Activated T-helper 17 cell treated with anti-CD3 and anti-CD28 coated beads, Interleukin-2, amount 50 U/mL, for 72 hours (primary cell): ENCODE results near the gene BHLHE40. TPM values are rescaled to one million over a fixed set of nuclear protein-coding genes. Genes with fewer than 3 reads are reported as not detected.

Source experiments
- ATAC-seq: fragments of 150-1000 bp; cut with Tn5 transposase; replicated peaks from 2 replicates; pipeline ENCODE4 v1.10.0; 2021; ENCODE audit warnings: mild to moderate bottlenecking, moderate library complexity
- H3K27ac Mint-ChIP-seq: one replicate; pipeline ENCODE4 v1.8.0; 2022; ENCODE audit warnings: mixed read lengths
- H3K27me3 Mint-ChIP-seq: one replicate; pipeline ENCODE4 v1.8.0; 2022; ENCODE audit warnings: mixed read lengths
- H3K36me3 Mint-ChIP-seq: one replicate; pipeline ENCODE4 v1.8.0; 2022; ENCODE audit warnings: low read depth, mild to moderate bottlenecking, mixed read lengths
- H3K4me1 Mint-ChIP-seq: one replicate; pipeline ENCODE4 v1.8.0; 2022; ENCODE audit warnings: mixed read lengths
- H3K4me3 Mint-ChIP-seq: one replicate; pipeline ENCODE4 v1.8.0; 2022; ENCODE audit warnings: mild to moderate bottlenecking, mixed read lengths
- H3K9me3 Mint-ChIP-seq: one replicate; pipeline ENCODE4 v1.8.0; 2022; ENCODE audit warnings: mixed read lengths
- total RNA-seq, 2 donors: library from RNA; stranded (reverse); gene quantifications; one replicate each; pipeline ENCODE4 v1.2.3, GENCODE V29; 2022

BHLHE40 gene
- 100 to 1,000 TPM; 217 to 527 TPM for total RNA-seq

DNA sequence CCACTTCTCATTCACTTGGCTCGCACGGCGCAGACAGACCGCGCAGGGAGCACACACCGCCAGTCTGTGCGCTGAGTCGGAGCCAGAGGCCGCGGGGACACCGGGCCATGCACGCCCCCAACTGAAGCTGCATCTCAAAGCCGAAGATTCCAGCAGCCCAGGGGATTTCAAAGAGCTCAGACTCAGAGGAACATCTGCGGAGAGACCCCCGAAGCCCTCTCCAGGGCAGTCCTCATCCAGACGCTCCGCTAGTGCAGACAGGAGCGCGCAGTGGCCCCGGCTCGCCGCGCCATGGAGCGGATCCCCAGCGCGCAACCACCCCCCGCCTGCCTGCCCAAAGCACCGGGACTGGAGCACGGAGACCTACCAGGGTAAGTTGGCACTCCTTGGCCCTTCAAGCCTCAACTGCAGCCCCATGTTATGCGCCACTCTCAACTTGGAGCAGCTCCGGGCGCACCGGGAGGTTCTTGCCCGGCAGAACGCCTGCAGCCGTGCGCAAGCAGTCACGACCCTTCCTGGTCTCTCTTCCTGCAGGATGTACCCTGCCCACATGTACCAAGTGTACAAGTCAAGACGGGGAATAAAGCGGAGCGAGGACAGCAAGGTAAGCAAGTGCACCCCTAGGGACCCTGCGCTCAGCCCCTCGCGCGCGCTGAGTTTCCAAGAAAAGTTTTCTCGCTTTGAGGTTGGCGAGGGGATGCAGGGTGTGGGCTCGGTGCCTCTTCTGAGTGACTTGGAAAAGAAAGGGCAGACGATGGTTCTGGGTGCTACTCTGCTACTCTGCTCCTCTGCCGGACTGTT lies at the start of gene BHLHE40:
BHLHE40 (plus strand) TSS at position 10 of the 801 bp plus-strand sequence; CDS start at position 292, 282 bp downstream.
- ATAC-seq = peak; percentile 11
- peaks cover 76% of the 10 kb centered on the region for H3K36me3 Mint-ChIP-seq
- peaks cover 30% of the 10 kb centered on the region for H3K4me1 Mint-ChIP-seq
- H3K27me3 Mint-ChIP-seq = no peaks in the 10 kb centered on the region
- H3K9me3 Mint-ChIP-seq = no peaks in the 10 kb centered on the region
- peak within 1 kb of the TSS; percentile 100 for H3K27ac Mint-ChIP-seq
- H3K4me3 Mint-ChIP-seq = peak within 1 kb of the TSS; percentile 89

- H3K4me1 Mint-ChIP-seq = peaks cover 25% of the 10 kb centered on the region
- H3K9me3 Mint-ChIP-seq = no peaks in the 10 kb centered on the region
- no peak for ATAC-seq
- H3K27ac Mint-ChIP-seq = no peak overlapping the region
- no peak overlapping the region for H3K4me3 Mint-ChIP-seq
- no peaks in the 10 kb centered on the region for H3K36me3 Mint-ChIP-seq
- no peaks in the 10 kb centered on the region for H3K27me3 Mint-ChIP-seq
Observed at GRCh38 chr3:4930501-4930900, 48.7 kb upstream of the BHLHE40 start.

- Mint-ChIP-seq H3K4me1 (peaks cover 6% of the 10 kb centered on the region), H3K27ac (no peak overlapping the region), H3K4me3 (no peak overlapping the region), H3K36me3 (no peaks in the 10 kb centered on the region), H3K9me3 (no peaks in the 10 kb centered on the region), H3K27me3 (no peaks in the 10 kb centered on the region)
- ATAC-seq = no peak
Observed at GRCh38 chr3:4934050-4934449, 45.2 kb upstream of the BHLHE40 start.

DNA sequence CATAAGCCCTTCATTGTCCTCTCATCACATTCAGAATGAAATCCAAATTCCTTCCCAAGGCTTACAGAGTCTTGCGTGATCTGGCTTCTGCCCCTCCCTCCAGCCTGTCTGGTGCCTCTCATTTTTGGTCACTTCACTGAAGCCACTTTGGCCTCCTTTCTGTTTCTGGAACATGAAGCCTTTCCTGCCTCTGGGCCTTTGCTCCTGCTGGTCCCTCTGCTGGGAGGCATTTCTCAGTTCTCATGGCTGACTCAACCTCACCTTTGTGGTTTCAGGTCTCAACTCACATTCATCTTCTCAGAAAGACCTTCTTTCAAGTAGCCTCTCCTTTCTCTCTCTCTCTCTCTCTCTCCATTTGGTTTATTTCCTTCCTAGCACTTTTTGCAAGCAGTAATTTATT lies 43.9 kb upstream of the BHLHE40 start:
- Mint-ChIP-seq H3K27ac (no peak overlapping the region), H3K36me3 (no peaks in the 10 kb centered on the region), H3K4me3 (no peak overlapping the region), H3K4me1 (peaks cover 6% of the 10 kb centered on the region), H3K27me3 (no peaks in the 10 kb centered on the region), H3K9me3 (no peaks in the 10 kb centered on the region)
- ATAC-seq = peak; percentile 95

- Mint-ChIP-seq H3K4me1 (peaks cover 6% of the 10 kb centered on the region), H3K4me3 (no peak overlapping the region), H3K9me3 (no peaks in the 10 kb centered on the region), H3K36me3 (no peaks in the 10 kb centered on the region), H3K27me3 (no peaks in the 10 kb centered on the region), H3K27ac (no peak overlapping the region)
- ATAC-seq = peak; percentile 28
Observed at GRCh38 chr3:4936982-4937614, 42.1 kb upstream of the BHLHE40 start.

DNA sequence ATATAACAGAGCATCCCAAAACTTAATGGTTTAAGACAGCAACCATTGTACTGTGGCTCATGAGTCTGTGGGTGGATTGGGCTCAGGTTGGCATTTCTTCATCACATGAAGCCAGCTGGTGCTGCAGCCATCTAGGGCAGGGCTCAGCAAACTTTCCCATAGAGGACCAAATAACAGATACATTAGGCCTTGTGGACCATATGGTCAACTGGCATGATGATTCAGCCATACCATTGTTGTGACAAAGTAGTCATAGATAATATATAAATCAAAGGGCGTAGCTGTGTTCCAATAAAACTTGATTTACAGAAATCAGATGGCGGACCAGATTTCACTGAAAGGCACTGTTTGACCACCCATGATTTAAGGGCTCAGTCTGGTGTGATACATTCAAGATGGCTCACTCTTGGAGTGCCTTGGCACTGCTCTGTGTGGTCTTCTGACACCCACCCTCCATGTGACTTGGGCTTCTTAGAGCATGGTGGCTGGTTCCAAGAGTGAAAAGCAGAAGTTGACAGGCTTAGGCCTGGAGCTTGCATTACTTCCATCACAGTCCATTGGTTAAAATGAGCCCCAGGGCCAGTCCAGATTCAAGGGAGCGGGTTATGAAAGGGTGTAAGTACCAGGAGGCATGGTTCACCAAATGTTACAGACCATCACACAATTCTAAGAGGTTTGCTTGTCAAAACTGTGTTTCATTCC lies 40.8 kb upstream of the BHLHE40 start:
- Mint-ChIP-seq H3K4me3 (no peak overlapping the region), H3K9me3 (no peaks in the 10 kb centered on the region), H3K27ac (no peak overlapping the region), H3K27me3 (no peaks in the 10 kb centered on the region), H3K36me3 (no peaks in the 10 kb centered on the region), H3K4me1 (peaks cover 6% of the 10 kb centered on the region)
- ATAC-seq = no peak

DNA sequence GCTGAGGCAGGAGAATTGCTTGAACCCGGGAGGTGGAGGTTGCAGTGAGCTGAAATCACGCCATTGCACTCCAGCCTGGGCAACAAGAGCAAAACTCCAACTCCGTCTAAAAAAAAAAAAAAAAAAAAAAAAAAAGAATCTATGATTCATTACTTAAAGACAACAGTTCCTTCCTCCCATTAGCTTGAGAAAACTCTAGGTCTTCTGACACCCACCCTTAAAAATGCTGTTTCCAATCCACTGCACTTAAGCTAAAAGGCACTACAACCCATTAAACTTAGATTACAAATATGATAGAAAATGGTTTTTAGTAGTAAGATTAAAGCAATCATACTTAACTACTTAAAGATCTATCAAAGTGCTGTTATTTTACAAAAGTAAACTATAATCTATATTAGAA lies 40.0 kb upstream of the BHLHE40 start:
- Mint-ChIP-seq H3K9me3 (no peaks in the 10 kb centered on the region), H3K36me3 (no peaks in the 10 kb centered on the region), H3K4me1 (peaks cover 6% of the 10 kb centered on the region), H3K27ac (no peak overlapping the region), H3K27me3 (no peaks in the 10 kb centered on the region), H3K4me3 (no peak overlapping the region)
- ATAC-seq = no peak

DNA sequence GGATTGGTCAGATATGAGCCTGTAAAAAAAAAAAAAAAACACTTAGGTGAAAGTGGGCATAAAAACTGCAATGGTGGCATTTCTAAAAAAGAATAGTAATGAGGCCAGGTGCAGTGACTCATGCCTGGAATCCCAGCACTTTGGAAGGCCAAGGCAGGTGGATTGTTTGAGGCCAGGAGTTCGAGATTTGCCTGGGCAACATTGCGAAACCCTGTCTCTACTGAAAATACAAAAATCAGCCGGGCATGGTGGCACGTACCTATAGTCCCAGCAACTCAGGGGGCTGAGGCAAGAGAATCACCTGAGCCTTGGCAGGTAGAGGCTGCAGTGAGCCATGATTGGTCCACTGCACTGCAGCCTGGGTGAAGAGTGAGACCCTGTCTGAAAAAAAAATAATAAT lies 38.3 kb upstream of the BHLHE40 start:
- ATAC-seq = no peak
- Mint-ChIP-seq H3K36me3 (no peaks in the 10 kb centered on the region), H3K4me1 (no peaks in the 10 kb centered on the region), H3K4me3 (no peak overlapping the region), H3K9me3 (no peaks in the 10 kb centered on the region), H3K27me3 (no peaks in the 10 kb centered on the region), H3K27ac (no peak overlapping the region)

GRCh38 chr3:4943549-4943948 lies 35.7 kb upstream of the BHLHE40 start:
- no peak for ATAC-seq
- H3K9me3 Mint-ChIP-seq = no peaks in the 10 kb centered on the region
- H3K4me1 Mint-ChIP-seq = no peaks in the 10 kb centered on the region
- H3K4me3 Mint-ChIP-seq = no peak overlapping the region
- no peak overlapping the region for H3K27ac Mint-ChIP-seq
- H3K27me3 Mint-ChIP-seq = no peaks in the 10 kb centered on the region
- H3K36me3 Mint-ChIP-seq = no peaks in the 10 kb centered on the region

DNA sequence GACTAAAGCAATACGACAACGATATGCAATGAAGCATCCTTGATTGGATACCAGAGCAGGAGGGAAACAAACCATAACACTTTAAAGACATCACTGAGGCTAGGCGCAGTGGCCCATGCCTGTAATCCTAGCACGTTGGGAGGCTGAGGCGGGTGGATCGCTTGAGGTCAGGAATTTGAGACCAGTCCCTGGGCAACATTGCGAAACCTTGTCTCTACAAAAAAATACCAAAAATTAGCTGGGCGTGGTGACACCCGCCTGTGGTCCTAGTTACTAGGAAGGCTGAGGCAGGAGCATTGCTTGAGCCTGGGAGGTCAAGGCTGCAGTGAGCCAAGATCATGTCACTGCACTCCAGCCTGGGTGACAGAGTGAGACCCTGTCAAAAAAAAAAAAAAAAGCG lies 33.9 kb upstream of the BHLHE40 start:
- no peaks in the 10 kb centered on the region for H3K27me3 Mint-ChIP-seq

DNA sequence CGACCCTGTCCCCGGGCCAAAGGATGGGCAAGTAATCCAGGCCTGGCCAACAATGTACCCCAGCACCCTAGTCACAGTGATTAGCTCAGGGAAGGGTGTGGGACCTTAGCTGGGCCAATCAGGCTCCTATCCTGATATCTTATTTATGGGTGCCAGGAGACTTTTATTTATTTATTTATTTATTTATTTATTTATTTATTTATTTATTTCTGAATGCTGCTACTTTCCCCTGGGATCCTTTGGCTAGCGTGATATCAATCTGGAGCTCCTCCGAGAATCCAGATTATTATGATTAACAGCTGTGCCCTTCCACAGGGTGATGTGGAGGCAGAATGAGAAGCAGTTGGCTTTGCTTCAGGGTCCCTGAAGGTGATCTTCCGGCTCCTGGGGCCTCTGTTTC lies 32.2 kb upstream of the BHLHE40 start:
- Mint-ChIP-seq H3K4me3 (no peak overlapping the region), H3K27me3 (no peaks in the 10 kb centered on the region), H3K4me1 (no peaks in the 10 kb centered on the region), H3K36me3 (no peaks in the 10 kb centered on the region), H3K27ac (no peak overlapping the region), H3K9me3 (no peaks in the 10 kb centered on the region)
- no peak for ATAC-seq

More for the DNA sequence above, 33.9 kb upstream of the BHLHE40 start:
- ATAC-seq = no peak
- H3K9me3 Mint-ChIP-seq = no peaks in the 10 kb centered on the region
- H3K4me3 Mint-ChIP-seq = no peak overlapping the region
- H3K27ac Mint-ChIP-seq = no peak overlapping the region
- no peaks in the 10 kb centered on the region for H3K4me1 Mint-ChIP-seq
- no peaks in the 10 kb centered on the region for H3K36me3 Mint-ChIP-seq

- no peaks in the 10 kb centered on the region for H3K4me1 Mint-ChIP-seq
- H3K27ac Mint-ChIP-seq = no peak overlapping the region
- H3K27me3 Mint-ChIP-seq = no peaks in the 10 kb centered on the region
- no peak for ATAC-seq
- no peak overlapping the region for H3K4me3 Mint-ChIP-seq
- no peaks in the 10 kb centered on the region for H3K9me3 Mint-ChIP-seq
- H3K36me3 Mint-ChIP-seq = no peaks in the 10 kb centered on the region
Observed at GRCh38 chr3:4948395-4948794, 30.8 kb upstream of the BHLHE40 start.

GRCh38 chr3:4949004-4949403 lies 30.2 kb upstream of the BHLHE40 start:
- Mint-ChIP-seq H3K27me3 (no peaks in the 10 kb centered on the region), H3K4me3 (no peak overlapping the region), H3K36me3 (no peaks in the 10 kb centered on the region), H3K9me3 (no peaks in the 10 kb centered on the region), H3K27ac (no peak overlapping the region), H3K4me1 (no peaks in the 10 kb centered on the region)
- ATAC-seq = no peak

GRCh38 chr3:4949659-4950058 lies 29.6 kb upstream of the BHLHE40 start:
- Mint-ChIP-seq H3K4me1 (no peaks in the 10 kb centered on the region), H3K36me3 (no peaks in the 10 kb centered on the region), H3K9me3 (no peaks in the 10 kb centered on the region), H3K4me3 (no peak overlapping the region), H3K27me3 (no peaks in the 10 kb centered on the region), H3K27ac (no peak overlapping the region)
- ATAC-seq = no peak

GRCh38 chr3:4950351-4950784 lies 28.9 kb upstream of the BHLHE40 start:
- no peaks in the 10 kb centered on the region for H3K27me3 Mint-ChIP-seq
- H3K4me1 Mint-ChIP-seq = no peaks in the 10 kb centered on the region
- H3K4me3 Mint-ChIP-seq = peak overlapping the region; percentile 34
- H3K36me3 Mint-ChIP-seq = no peaks in the 10 kb centered on the region
- no peaks in the 10 kb centered on the region for H3K9me3 Mint-ChIP-seq
- ATAC-seq = no peak
- no peak overlapping the region for H3K27ac Mint-ChIP-seq
